ENCODE results near the gene LINGO1.

The LINGO1 gene

GRCh38 chr15:77574521-77575202, 58.0 kb downstream of the LINGO1 start:
- Histone ChIP-seq H3K27ac (ENCODE audit: low read depth, low read length) (no peak overlapping the region), H3K4me1 (ENCODE audit: control insufficient read depth in 5 of 5, insufficient read depth in 5 of 5, low read length in 5 of 5) (peaks cover 0 to 10% (median 3%) of the 10 kb centered on the region in 5 donors), H3K9ac (ENCODE audit: low read length in 5 of 5) (no peak overlapping the region), H3K36me3 (ENCODE audit: control insufficient read depth in 5 of 5, insufficient read depth in 5 of 5, low read length in 5 of 5) (no peaks in the 10 kb centered on the region), H3K9me3 (ENCODE audit: control insufficient read depth in 5 of 5, low read length in 5 of 5) (no peaks in the 10 kb centered on the region), H3K4me3 (ENCODE audit: low read depth in 1 of 5, low read length in 5 of 5) (no peak overlapping the region), H3K27me3 (ENCODE audit: control insufficient read depth in 5 of 5, insufficient read depth in 4 of 5, low read length in 5 of 5) (peaks cover 0 to 3% (median 0%) of the 10 kb centered on the region in 5 donors)

- no peak overlapping the region for H3K9ac ChIP-seq (ENCODE audit: low read length in 5 of 5)
- peaks cover 0 to 3% (median 0%) of the 10 kb centered on the region in 5 donors for H3K27me3 ChIP-seq (ENCODE audit: control insufficient read depth in 5 of 5, insufficient read depth in 4 of 5, low read length in 5 of 5)
- no peaks in the 10 kb centered on the region for H3K36me3 ChIP-seq (ENCODE audit: control insufficient read depth in 5 of 5, insufficient read depth in 5 of 5, low read length in 5 of 5)
Observed at GRCh38 chr15:77573802-77574201, 58.9 kb downstream of the LINGO1 start.

DNA sequence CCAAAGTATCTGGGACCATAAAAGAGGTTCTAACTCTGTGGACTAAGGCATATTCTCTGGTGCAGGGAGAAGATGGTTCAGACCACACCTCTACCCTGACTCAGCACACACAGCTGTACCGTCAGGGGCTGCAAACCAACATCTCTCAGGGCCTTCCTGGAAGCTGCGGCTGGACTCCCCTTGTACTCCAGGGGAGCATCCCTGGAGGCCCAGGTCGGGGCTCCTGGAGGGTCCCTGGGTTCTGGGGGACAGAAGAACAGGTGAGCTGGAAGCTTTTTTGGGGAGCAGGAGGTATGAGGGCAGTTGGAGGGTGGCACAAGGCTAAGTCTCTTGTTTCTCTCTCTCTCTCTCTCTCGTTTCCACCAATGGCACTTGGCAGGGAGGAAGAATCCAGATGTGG, 60.5 kb downstream of the LINGO1 start:
- Histone ChIP-seq H3K4me1 (ENCODE audit: control insufficient read depth in 5 of 5, insufficient read depth in 5 of 5, low read length in 5 of 5) (peaks cover 0 to 14% (median 11%) of the 10 kb centered on the region in 5 donors), H3K9ac (ENCODE audit: low read length in 5 of 5) (no peak overlapping the region), H3K9me3 (ENCODE audit: control insufficient read depth in 5 of 5, low read length in 5 of 5) (no peaks in the 10 kb centered on the region), H3K4me3 (ENCODE audit: low read depth in 1 of 5, low read length in 5 of 5) (no peak overlapping the region), H3K27me3 (ENCODE audit: control insufficient read depth in 5 of 5, insufficient read depth in 4 of 5, low read length in 5 of 5) (no peaks in the 10 kb centered on the region), H3K36me3 (ENCODE audit: control insufficient read depth in 5 of 5, insufficient read depth in 5 of 5, low read length in 5 of 5) (no peaks in the 10 kb centered on the region), H3K27ac (ENCODE audit: low read depth, low read length) (no peak overlapping the region)

More at GRCh38 chr15:77573802-77574201, 58.9 kb downstream of the LINGO1 start:
- peaks cover 0 to 15% (median 11%) of the 10 kb centered on the region in 5 donors for H3K4me1 ChIP-seq (ENCODE audit: control insufficient read depth in 5 of 5, insufficient read depth in 5 of 5, low read length in 5 of 5)
- no peak overlapping the region for H3K4me3 ChIP-seq (ENCODE audit: low read depth in 1 of 5, low read length in 5 of 5)
- H3K9me3 ChIP-seq (ENCODE audit: control insufficient read depth in 5 of 5, low read length in 5 of 5), result no peaks in the 10 kb centered on the region
- H3K27ac ChIP-seq (ENCODE audit: low read depth, low read length), result no peak overlapping the region

- Histone ChIP-seq H3K9me3 (ENCODE audit: control insufficient read depth in 5 of 5, low read length in 5 of 5) (no peaks in the 10 kb centered on the region), H3K27me3 (ENCODE audit: control insufficient read depth in 5 of 5, insufficient read depth in 4 of 5, low read length in 5 of 5) (no peaks in the 10 kb centered on the region), H3K36me3 (ENCODE audit: control insufficient read depth in 5 of 5, insufficient read depth in 5 of 5, low read length in 5 of 5) (no peaks in the 10 kb centered on the region), H3K4me1 (ENCODE audit: control insufficient read depth in 5 of 5, insufficient read depth in 5 of 5, low read length in 5 of 5) (peaks cover 0 to 14% (median 11%) of the 10 kb centered on the region in 5 donors), H3K27ac (ENCODE audit: low read depth, low read length) (no peak overlapping the region), H3K9ac (ENCODE audit: low read length in 5 of 5) (no peak overlapping the region), H3K4me3 (ENCODE audit: low read depth in 1 of 5, low read length in 5 of 5) (no peak overlapping the region)
Observed at GRCh38 chr15:77571741-77572140, 61.0 kb downstream of the LINGO1 start.

DNA sequence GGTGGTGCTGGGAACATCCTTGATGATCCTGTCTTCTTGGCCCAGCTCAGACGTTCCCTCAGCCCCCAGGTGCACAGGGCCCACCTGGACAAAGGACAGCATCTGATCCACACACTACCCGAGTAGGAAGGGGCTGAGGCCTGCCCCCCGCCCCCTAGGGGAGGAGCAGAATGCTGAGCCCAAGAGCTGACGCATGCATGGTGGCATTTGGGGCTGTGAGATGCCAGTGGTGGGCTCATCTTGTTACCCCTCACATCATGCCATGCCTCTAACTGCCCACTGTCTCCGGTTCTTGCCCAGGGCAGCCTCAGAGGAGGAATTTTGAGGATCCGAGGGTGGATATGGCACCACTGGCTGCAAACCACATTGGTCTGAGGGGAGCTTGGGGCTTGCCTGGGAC, 61.5 kb downstream of the LINGO1 start:
- Histone ChIP-seq H3K27me3 (ENCODE audit: control insufficient read depth in 5 of 5, insufficient read depth in 4 of 5, low read length in 5 of 5) (no peaks in the 10 kb centered on the region), H3K9ac (ENCODE audit: low read length in 5 of 5) (no peak overlapping the region), H3K27ac (ENCODE audit: low read depth, low read length) (no peak overlapping the region), H3K36me3 (ENCODE audit: control insufficient read depth in 5 of 5, insufficient read depth in 5 of 5, low read length in 5 of 5) (no peaks in the 10 kb centered on the region), H3K4me3 (ENCODE audit: low read depth in 1 of 5, low read length in 5 of 5) (no peak overlapping the region), H3K4me1 (ENCODE audit: control insufficient read depth in 5 of 5, insufficient read depth in 5 of 5, low read length in 5 of 5) (peaks cover 0 to 14% (median 11%) of the 10 kb centered on the region in 5 donors), H3K9me3 (ENCODE audit: control insufficient read depth in 5 of 5, low read length in 5 of 5) (no peaks in the 10 kb centered on the region)

DNA sequence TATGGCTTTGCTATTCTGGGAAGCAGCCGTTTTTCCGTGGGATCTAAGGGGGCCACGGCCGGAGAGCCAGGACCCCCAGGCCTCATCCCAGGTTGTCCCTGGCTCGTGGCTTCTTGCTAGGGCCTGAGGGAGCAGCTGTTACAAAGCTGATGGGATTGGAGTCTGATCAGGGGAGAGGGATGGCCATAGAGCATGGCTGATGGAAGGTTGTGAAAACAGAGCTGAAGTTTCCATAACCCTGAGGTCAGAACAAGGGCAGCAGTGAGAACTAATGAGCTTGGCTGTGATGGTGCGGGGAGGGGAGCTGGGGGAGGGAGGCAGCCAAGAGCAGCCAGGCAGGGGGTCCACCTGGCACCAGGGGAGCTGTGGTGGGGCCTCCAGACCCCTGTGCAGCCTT, 63.0 kb downstream of the LINGO1 start:
- no peaks in the 10 kb centered on the region for H3K36me3 ChIP-seq (ENCODE audit: control insufficient read depth in 5 of 5, insufficient read depth in 5 of 5, low read length in 5 of 5)
- no peaks in the 10 kb centered on the region for H3K9me3 ChIP-seq (ENCODE audit: control insufficient read depth in 5 of 5, low read length in 5 of 5)
- H3K27ac ChIP-seq (ENCODE audit: low read depth, low read length), result no peak overlapping the region
- H3K9ac ChIP-seq (ENCODE audit: low read length in 5 of 5), result peak overlapping the region in 2 of 5 donors; percentile 17 to 43
- H3K4me3 ChIP-seq (ENCODE audit: low read depth in 1 of 5, low read length in 5 of 5), result peak overlapping the region; percentile 50 to 75 (median 63)
- peaks cover 0 to 14% (median 11%) of the 10 kb centered on the region in 5 donors for H3K4me1 ChIP-seq (ENCODE audit: control insufficient read depth in 5 of 5, insufficient read depth in 5 of 5, low read length in 5 of 5)
- H3K27me3 ChIP-seq (ENCODE audit: control insufficient read depth in 5 of 5, insufficient read depth in 4 of 5, low read length in 5 of 5), result no peaks in the 10 kb centered on the region

DNA sequence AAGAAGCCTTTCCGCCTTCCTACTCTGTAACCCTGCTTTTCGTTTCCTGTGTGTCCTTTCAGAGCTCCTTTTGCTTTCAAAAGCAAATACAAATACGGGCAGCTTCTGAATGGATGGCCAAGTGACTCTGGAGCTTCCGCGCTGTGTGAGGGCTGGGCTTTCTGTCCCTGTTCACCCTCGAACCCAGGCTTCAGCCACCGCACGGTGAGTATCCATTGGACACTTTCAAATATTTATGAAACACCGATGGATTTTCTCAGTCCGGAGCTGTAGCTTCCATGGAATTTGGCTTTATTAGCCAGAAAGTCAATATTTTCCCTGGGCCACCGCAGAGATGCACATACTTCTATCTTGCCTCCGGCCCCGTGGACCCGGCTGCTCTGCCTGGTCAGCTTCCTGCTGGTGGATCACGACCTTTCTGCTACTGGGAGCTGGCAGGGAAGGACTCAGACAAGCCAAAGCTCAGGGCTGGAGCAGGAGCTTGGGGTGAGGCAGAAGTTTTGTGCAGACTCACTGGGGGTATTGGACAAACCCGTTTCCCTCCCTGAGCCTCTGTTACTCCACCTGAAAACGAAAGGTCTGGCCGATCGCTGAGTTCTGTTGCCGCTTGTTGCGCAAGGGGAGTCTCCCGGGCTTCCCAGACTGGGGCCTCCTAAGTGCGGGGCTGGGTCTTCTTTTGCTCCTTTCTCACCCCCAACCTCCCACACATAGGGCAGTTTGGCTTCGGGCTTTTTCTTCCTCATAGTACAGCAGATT, 63.6 kb downstream of the LINGO1 start:
- Histone ChIP-seq H3K9ac (ENCODE audit: low read length in 5 of 5) (peak overlapping the region in 3 of 5 donors; percentile 7 to 43 (median 17)), H3K9me3 (ENCODE audit: control insufficient read depth in 5 of 5, low read length in 5 of 5) (no peaks in the 10 kb centered on the region), H3K27ac (ENCODE audit: low read depth, low read length) (no peak overlapping the region), H3K36me3 (ENCODE audit: control insufficient read depth in 5 of 5, insufficient read depth in 5 of 5, low read length in 5 of 5) (no peaks in the 10 kb centered on the region), H3K4me1 (ENCODE audit: control insufficient read depth in 5 of 5, insufficient read depth in 5 of 5, low read length in 5 of 5) (peaks cover 0 to 14% (median 11%) of the 10 kb centered on the region in 5 donors), H3K27me3 (ENCODE audit: control insufficient read depth in 5 of 5, insufficient read depth in 4 of 5, low read length in 5 of 5) (no peaks in the 10 kb centered on the region), H3K4me3 (ENCODE audit: low read depth in 1 of 5, low read length in 5 of 5) (peak overlapping the region; percentile 50 to 75 (median 63))

GRCh38 chr15:77568014-77568972, 64.4 kb downstream of the LINGO1 start:
- no peaks in the 10 kb centered on the region for H3K9me3 ChIP-seq (ENCODE audit: control insufficient read depth in 5 of 5, low read length in 5 of 5)
- H3K9ac ChIP-seq (ENCODE audit: low read length in 5 of 5), result peak overlapping the region in 1 of 5 donors; percentile 7
- no peaks in the 10 kb centered on the region for H3K36me3 ChIP-seq (ENCODE audit: control insufficient read depth in 5 of 5, insufficient read depth in 5 of 5, low read length in 5 of 5)
- peak overlapping the region in 1 of 5 donors; percentile 63 for H3K4me3 ChIP-seq (ENCODE audit: low read depth in 1 of 5, low read length in 5 of 5)
- no peaks in the 10 kb centered on the region for H3K27me3 ChIP-seq (ENCODE audit: control insufficient read depth in 5 of 5, insufficient read depth in 4 of 5, low read length in 5 of 5)
- no peak overlapping the region for H3K27ac ChIP-seq (ENCODE audit: low read depth, low read length)
- H3K4me1 ChIP-seq (ENCODE audit: control insufficient read depth in 5 of 5, insufficient read depth in 5 of 5, low read length in 5 of 5), result peaks cover 0 to 14% (median 11%) of the 10 kb centered on the region in 5 donors

- Histone ChIP-seq H3K27me3 (ENCODE audit: control insufficient read depth in 5 of 5, insufficient read depth in 4 of 5, low read length in 5 of 5) (no peaks in the 10 kb centered on the region), H3K4me1 (ENCODE audit: control insufficient read depth in 5 of 5, insufficient read depth in 5 of 5, low read length in 5 of 5) (peaks cover 0 to 14% (median 11%) of the 10 kb centered on the region in 5 donors), H3K9me3 (ENCODE audit: control insufficient read depth in 5 of 5, low read length in 5 of 5) (no peaks in the 10 kb centered on the region), H3K36me3 (ENCODE audit: control insufficient read depth in 5 of 5, insufficient read depth in 5 of 5, low read length in 5 of 5) (no peaks in the 10 kb centered on the region), H3K4me3 (ENCODE audit: low read depth in 1 of 5, low read length in 5 of 5) (no peak overlapping the region), H3K9ac (ENCODE audit: low read length in 5 of 5) (no peak overlapping the region), H3K27ac (ENCODE audit: low read depth, low read length) (no peak overlapping the region)
Observed at GRCh38 chr15:77567202-77567601, 65.5 kb downstream of the LINGO1 start.

All from subcutaneous abdominal adipose tissue (tissue), 5 donors.